Measurements from ENCODE around the gene CR1L.
"Not testable (repeated sequence)": the region's sequence is repeated elsewhere in the genome, so short reads cannot be mapped to it uniquely, and the experiment has no call there.

CR1L gene

DNA sequence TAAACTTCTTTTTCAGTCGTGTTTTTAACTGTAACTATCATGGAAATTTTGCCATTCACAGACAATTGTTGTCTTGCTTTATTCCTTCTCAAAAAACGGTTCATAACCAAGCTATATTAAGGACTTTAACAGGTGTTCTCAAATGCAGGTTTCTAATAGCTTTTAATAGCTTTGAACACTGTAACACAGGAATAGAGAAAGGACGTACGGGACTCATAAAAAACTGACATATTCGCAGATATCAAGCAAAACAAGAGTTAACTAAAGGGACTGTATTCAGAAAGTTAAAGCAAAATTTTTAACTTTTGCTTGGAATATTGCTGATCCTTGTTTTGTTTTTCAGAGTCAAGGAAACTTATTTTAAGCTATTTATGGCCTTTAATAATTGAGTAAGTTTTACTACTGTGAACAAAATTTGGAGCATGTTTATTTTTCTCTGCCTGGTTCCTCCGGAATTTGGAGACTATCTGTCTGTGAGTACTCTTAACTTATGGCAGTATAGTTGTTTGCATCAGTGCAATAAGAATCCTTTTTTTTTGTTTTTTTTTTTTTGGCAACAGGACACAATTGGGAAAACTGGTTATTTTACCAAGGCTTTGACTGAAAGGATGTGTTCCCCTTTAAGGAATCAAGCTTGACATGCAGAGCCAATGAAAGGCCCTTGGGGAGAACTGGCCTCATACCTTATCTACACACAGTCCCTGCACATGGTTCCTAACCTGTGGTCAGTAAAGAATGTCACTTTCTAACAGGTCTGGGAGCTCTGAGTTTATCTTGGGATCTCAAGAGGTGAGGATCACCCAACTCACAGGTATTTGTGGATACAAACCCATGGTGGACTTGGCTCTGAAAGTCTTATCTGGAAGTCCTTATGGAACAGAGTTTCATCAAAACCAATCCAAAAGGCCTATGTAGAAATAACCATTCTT, 101.2 kb downstream of the CR1L start:
- no peak for DNase-seq (ENCODE audit: low spot score)

DNA sequence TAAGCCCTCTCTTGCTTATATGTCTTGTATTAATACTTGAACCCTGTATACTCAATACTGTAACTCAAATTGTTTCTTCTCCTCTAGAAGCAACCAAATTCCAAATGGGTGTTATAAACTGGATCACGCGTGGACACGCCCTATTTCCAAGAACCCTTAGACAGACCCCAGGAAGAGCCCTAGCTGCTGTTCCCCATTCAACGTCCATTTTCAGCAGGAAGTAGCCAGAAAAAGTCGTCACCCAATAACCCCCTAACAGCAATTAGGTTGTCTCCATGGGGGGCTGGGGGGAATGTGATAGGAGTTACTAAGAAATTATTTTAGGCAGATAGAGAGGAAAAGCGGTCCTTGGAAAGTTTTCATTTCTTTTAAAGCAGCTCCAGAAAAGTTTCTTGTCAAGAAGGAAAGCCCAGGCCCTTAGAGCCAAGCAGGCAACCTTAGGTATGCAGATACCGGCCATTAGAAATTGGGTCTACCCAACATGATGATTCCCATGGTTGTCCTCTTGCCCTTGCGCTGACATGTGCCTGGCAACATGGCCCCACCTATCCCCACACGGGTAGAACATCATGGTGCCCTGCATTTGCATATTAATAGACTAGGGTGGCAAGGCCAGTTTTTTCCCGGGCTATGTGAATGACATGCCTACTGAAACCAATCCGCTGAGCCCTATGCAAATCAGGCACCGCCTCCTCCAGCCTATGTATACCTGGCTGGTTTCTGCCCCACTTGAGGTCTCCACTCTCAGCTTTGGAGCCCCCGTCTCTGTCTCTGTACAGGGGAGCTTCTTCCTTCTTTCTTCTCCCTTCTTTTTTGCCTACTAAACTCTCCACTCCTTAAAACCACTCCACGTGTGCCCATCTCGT, 102.9 kb downstream of the CR1L start:
- no peak for DNase-seq (ENCODE audit: low spot score)

GRCh38 chr1:207748737-207749528, 104.0 kb downstream of the CR1L start:
- no peak for DNase-seq (ENCODE audit: low spot score)

DNA sequence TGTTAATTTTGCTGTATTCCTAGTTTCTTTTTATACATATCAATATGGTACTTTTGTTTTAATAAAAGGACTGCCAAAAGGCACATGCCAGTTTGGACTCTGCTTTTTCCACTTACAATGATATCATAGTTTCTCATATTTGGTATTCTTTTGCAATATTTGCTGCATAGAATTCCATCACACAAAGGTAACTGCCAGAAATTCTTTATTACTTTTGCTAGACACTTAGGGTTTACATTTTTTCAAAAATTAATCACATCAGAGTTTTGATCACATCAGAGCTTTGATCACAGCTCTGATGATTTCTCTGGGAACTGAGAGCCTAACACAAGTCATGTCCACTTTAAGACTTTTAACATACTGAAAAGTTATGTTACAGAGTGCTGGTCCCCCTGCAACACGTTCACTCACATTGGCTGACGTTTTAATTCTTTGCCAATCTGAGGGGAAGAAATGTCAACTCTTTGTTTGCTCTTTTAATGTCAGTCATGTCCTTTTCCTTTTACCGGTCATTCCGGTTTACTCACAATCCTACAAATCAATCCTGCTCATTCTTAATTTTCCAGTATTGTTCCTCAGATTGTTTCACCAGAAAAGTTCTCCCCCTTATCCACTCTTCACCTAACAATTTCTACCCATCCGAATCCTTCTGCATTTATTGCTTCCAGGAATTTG, 105.8 kb downstream of the CR1L start:
- DNase-seq (ENCODE audit: low spot score), result peak; percentile 13

GRCh38 chr1:207751463-207751789, 106.5 kb downstream of the CR1L start:
- DNase-seq (ENCODE audit: low spot score), result not testable (repeated sequence)

- peak; percentile 97 for DNase-seq (ENCODE audit: low spot score)
Measured at GRCh38 chr1:207751790-207752455, 107.0 kb downstream of the CR1L start, which contains the start of gene CD46. Gene CD46 (plus strand): TSS chr1:207752054. CDS start chr1:207752213, 159 bp downstream.

GRCh38 chr1:207752456-207752998, 107.6 kb downstream of the CR1L start:
- DNase-seq (ENCODE audit: low spot score), result peak; percentile 17

DNA sequence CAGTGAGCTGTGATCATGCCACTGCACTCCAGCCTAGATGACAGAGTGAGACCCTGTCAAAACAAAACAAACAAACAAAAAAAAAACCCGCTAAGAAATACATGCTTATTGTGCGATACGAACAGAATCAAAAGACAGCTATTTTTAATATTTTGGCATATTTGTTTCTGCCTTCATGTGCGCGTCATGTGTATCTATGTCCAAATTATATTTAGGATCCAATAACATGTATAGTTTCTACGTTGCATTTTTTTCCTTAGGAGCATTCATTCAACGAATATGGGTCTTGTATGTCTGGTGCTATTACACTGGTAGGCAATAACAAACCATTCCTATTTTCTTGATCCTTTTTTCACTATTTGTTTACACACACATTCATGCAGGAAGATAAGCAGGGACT, 108.7 kb downstream of the CR1L start:
- no peak for DNase-seq (ENCODE audit: low spot score)

GRCh38 chr1:207754011-207754410, 109.1 kb downstream of the CR1L start:
- DNase-seq (ENCODE audit: low spot score), result no peak

DNA sequence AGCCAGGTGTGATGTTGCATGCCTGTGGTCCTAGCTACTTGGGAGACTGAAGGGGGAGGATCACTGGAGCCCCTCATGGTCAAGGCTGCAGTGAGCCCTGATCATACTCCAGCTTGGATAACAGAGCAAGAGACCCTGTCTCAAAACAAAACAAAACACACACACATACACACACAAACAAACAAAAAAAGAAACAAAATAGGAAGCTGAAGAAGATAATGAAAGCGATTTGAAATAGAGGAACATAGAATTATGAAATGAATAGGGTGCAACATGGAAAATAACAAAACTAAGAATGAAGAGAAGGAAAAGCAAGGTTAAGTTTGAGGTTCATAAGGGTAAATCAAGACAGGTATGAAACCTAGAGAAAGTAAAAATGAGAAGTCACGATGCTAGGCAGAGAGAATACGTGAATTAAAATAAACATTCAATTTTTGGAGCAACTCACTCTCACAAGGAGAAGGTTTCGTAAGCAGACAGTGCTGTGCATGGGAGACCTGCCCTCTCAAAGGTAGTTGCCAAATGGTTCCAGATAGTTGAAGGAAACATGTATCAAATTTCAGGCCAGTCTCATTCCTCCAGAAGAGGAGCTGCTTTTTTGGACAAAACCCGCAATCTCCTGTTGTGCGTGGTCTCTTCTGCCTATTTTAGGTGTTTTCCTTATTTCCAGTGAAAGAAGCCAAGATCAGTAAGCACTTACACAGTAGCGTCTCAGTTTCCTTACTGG, 110.2 kb downstream of the CR1L start:
- DNase-seq (ENCODE audit: low spot score), result no peak

DNA sequence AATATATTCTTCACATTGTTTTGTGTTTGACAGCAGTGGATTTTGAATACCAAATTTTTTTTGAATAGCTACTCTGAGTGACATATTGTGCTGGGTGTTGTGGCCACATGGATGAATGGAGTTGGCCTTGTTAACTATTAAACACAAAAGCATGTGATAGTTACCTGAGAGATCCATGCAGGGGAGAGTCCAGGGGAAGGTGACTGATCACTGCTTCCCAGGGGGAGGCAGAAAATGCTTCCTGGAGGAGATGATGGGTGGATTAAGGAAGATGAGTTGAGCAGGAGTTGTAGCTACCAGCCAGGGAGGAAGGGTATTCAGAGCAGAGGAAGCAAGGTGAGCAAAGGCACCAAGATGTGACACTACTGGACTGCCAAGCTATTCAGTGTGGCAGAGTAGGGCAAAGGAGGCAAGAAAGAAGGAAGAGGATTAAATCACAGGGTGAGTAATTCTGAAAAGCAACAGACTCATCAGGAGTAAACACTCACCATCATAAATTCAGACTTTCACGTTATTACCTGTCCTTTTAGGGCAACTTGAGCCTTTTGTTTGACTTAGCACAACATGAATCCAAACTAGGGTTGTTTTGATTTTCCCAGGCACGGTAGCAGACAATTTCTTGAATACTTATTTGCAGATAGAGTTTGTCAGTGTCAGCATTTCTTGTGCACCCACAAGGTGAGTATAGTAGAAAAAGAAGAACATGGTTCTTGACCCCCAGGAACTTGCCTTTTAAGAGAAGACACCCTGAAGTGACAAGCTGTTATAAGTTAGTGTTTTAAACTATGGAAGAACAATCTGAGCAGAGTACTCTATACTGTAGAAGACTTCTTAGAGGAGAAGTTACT, 111.1 kb downstream of the CR1L start:
- no peak for DNase-seq (ENCODE audit: low spot score)

GRCh38 chr1:207762622-207763021, 117.7 kb downstream of the CR1L start:
- no peak for DNase-seq (ENCODE audit: low spot score)

DNA sequence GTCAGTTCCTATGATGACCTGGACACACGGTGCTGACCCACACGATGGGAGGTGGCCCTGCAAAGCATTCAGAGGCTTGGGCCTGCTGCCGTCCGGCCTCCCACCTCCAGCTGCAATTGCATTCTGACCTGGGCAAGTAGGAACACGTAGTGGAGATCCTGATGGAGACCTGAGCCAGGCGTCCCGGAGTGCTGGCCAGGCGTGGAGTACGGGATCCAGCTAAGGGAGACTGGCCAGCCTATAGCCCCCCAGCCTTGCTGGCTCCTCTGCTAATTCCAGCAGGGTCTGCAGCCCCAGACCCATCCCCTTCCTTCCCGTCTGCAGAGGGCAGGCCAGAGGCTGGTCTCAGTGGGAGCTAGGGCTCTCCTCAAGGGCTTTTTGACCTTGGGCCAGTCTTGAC, 118.2 kb downstream of the CR1L start:
- DNase-seq (ENCODE audit: low spot score), result no peak

GRCh38 chr1:207763972-207764371, 119.0 kb downstream of the CR1L start:
- no peak for DNase-seq (ENCODE audit: low spot score)

GRCh38 chr1:207766569-207766968, 121.6 kb downstream of the CR1L start:
- DNase-seq (ENCODE audit: low spot score), result no peak

DNA sequence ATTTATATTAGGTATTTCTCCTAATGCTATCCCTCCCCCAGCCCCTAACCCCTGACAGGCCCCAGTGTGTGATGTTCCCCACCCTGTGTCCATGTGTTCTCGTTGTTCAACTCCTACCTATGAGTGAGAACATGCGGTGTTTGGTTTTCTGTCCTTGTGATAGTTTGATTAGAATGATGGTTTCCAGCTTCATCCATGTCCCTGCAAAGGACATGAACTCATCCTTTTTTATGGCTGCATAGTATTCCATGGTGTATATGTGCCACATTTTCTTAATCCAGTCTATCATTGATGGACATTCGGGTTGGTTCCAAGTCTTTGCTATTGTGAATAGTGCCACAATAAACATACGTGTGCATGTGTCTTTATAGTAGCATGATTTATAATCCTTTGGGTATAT, 125.6 kb downstream of the CR1L start:
- not testable (repeated sequence) for DNase-seq (ENCODE audit: low spot score)
